HG03095 (cell line): Measurements from ENCODE around the gene SLC9A9.

Source experiments
- ATAC-seq: cut with Tn5 transposase; IDR thresholded peaks from one replicate; pipeline ENCODE4 v1.9.1; 2021; ENCODE audit warnings: moderate library complexity; ENCODE audit not compliant: unreplicated experiment

SLC9A9 gene

DNA sequence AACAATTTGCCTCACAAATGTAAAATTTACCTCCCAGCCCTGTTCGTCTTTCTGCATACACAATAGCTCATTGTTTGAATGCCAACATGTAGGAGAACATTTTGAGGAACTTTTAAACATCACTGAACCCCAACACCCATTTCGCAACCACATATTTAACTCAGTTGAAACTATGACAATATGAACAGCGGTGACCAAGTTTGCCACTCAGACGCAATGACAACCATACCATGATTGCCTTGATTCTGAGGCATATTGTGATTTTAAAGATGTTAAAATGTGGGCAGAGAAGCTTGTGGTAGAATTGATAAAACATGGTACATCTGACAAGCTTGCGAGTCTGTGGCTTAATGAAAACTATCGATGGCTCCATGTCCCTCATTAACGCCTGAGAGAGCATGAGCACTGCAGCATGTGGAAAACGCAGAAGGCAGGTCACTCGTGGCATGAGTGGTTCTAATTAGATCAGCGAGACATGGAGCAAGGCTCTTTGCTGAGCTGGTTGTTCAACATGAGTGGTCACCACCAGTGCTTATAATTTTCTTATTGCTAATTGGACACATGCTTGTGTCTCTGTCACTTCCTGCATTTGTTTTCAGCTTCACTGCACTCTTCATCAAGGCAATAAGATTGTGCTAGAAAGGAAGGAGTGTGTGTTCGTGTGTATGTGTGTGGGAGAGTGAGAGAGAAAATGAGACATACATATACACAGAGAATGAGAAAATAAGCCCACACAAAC is 611.9 kb downstream of the SLC9A9 start:
- no peak for ATAC-seq

DNA sequence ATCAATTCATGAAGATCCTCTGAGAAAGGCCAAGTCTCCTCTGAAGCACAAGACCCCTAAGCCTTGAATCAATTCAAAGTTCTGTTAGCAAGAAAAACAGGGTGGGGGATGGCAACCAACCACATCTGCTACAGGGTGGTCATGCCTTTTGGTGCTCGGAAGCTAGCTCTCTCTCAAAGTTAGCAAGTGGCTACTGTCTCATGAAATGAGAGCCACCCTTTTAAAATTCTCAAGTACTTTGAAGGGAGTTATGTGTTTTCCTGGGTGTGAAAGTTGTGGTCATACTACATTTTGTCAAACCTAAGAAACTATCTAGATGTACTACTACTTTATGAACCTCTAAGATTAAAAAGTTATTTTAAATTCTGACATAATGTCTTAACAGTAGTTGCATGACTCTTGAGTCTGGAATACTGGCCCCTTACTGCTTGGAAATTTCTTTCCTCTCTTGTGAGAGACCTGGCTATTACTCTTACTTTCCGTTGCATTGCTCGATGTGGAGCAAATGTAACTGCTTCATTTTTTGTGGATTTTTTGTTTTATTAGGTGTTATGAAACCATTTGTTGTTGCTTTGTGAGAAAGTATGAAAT is 612.6 kb downstream of the SLC9A9 start:
- ATAC-seq, result no peak

DNA sequence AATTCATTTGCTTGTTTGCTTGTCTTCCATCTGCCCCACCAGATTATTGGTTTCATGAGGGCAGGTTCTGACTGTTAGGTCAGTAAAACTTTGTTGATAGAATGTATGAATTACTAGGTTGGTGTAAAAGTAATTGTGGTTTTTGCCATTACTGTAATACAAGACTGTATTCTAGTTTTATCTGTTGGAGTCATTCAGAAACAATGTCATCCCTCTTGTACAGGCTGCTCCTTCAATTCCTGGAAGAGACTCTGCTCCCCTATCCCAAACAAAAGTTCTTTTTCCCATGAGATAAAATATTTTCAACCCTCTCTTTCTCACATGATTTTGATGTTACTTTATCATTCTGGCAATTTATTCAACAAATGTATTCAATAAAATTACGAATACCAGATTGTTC is 613.7 kb downstream of the SLC9A9 start:
- no peak for ATAC-seq

DNA sequence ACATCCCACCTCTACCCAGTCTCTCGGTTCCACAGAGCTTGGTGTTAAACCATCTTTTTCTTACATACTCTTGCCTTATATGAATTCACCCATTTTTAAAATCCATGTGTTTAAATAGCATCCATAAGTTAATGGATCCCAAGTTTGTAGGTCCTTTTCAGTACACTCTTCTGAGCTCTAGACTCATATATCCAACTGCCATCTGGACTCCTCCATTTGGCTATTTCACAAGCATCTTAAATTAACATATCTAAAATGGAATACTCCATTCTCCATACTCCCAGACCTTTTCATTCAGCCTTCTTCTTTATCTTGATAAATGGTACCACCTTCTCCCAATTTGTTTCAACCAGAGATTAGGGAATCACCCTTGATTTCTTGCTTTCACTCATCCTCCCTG is 615.3 kb downstream of the SLC9A9 start:
- ATAC-seq, result no peak

DNA sequence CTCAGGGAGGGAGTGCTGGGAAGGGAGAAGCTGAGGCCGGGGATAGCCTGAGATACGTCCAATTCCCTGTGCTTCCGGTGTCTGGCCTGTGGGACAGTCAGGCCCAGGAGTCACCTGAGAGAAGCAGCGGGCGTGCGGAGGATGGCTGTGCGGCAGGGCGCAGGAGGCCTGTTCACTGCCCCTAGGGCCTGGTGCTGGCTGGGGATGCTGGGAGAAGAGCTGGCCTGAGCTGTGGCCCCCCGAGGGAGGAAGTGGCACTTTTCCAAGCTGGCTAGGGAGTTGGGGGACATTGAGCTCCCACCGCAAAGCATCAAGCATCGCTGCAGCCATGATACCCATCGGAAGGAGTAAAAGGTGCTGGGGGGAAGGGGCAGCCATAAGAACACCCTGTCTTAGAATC is 619.9 kb downstream of the SLC9A9 start:
- no peak for ATAC-seq

DNA sequence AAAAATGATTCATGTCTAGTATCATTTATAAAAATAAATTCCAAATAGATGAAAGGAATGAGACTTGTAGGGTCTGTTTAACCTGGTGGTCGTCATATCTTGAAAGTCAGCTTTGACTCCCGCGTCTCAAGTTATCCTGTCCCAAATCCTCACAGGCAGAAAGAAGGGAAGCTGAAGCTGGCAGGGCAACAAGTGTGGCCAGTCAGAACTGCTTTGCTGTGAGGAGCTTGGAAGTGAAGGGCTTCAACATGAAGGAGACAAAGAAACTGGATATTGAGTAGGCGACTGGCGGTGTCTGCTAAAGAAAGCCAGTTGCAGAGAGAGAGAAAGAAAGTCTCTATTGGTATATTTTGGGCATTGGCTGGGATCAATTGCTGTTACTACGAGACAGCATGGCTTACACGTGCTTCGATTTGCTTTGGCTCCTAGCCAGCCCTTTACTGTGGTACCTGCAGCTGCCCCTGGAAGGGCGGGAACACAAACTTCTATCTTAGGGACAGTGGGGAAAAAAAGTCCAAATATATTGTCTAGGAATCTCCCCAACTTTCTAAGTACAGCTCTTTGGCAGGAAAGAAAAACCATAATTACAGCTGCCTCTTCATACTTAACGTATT is 621.5 kb downstream of the SLC9A9 start:
- no peak for ATAC-seq

DNA sequence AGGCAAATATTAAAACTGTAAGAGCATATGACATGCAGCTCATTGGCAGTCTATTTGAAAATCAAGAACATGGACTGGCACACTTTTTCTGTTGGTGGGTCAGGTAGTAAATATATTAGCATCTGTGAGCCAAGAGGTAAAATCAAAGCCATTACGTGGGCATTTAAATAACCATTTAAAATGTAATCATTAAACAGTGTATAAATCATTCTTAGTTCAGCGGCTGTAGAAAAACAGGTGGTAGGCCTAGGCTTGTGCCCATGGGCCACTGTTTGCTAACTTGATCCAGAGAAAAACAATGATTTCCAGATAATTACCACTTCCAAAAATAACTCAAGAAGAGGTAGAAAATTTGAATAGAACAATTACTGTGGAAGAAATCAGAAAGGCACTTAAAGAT is 623.6 kb downstream of the SLC9A9 start:
- no peak for ATAC-seq

DNA sequence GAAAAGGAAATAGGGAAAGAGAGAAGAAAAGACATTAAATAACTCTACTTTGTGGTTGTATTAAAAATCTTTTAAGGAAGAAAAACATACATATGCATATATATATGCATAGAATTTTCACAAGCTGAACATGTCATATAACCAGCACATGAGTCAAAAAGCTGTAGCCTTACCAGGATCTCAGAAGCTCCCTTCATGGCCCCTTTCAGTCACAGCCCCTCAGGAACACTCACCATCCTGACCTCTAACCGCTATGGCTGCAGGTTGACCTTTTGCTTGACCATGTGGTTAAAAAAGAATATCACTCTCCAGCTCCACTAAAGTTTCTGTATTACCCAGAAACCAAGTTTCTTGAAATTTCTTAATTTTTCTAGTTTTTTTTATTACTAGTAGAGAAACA is 625.3 kb downstream of the SLC9A9 start:
- no peak for ATAC-seq

DNA sequence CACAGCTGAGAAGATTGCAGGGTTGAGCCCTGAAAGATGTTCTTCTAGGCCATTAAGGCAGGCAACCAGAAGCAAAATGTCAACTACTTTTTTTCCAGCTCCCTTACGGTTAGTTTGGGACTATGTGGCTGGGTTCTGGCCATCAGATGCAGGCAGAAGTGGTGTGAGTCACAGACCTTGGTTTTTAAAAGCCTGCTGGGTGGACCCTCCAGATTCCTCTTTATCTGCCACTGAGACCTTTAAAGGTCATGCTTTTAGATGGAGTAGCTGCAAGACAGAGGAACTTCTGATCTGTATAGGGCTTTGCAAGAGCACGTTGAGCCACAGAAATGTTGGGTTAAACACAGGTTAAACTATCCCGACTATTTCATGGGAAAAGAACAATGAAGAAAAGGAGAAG is 625.8 kb downstream of the SLC9A9 start:
- ATAC-seq, result no peak

DNA sequence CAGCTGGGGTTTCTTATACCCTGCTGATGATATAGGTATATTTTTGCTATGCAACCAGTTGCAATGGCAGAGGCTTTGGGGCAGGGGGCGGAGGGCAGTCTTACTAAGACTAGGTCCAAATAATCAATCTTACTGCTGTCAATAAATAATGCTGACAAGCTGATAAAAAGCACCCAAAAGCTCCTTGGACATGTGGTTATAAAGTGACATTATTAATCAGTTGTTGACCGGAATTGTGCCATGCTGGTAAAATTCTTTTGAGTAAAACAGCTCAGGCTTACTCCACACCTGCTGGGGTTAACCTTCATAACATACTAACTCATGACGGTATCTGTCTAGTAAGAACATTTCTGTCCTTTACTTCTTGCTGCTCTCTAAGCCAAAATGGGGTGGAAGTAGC is 626.8 kb downstream of the SLC9A9 start:
- ATAC-seq, result no peak

DNA sequence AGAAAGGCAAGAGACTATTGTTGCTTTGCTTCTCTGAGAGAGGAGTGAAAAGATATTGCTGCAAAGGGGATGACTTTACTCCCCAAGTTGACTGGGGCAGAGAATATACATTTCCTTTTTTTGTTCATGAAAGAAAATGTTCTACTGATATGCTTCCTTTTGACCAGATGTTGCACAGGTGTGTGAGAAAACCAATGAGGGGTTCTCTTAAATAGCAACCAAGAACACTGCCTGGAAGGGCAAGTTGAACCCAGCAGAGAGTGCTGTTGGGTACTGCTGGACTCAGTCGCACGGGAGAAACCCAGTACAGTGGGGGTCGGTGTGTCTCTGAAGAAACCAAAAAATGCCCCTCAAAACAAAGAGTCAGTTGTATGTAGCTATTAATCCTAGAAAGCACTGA is 627.5 kb downstream of the SLC9A9 start:
- ATAC-seq, result no peak

DNA sequence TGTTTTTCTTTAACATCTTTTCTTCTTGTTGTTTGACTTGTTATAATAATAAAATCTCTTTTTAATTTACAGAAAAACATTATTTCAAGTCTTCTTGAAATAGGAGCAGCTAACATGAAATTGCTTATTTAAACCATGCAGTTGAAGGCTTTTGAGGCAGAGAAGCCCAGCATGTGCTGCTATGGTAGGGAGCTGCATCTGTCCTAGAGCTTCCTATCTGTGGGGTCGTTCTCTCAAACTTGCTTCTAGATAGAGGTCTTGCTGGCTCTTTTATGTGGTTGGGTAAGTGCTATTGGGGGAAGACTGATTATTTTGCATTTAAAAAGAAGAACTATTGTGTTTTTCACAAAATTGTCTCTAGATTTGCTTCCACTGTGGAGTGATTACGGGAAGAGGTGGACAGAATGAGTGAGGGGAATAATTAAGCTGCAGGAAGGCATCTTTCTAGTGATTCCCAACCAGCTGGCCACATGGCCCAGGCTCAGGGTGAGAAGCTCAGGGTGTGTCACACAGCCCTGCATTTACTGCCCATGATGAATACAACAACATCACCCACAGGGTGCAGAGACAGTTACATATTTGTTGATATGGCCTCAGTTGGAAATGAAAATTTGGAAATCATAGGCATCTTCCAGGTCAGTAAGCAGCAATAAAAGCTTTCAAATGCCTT is 630.0 kb downstream of the SLC9A9 start:
- no peak for ATAC-seq

DNA sequence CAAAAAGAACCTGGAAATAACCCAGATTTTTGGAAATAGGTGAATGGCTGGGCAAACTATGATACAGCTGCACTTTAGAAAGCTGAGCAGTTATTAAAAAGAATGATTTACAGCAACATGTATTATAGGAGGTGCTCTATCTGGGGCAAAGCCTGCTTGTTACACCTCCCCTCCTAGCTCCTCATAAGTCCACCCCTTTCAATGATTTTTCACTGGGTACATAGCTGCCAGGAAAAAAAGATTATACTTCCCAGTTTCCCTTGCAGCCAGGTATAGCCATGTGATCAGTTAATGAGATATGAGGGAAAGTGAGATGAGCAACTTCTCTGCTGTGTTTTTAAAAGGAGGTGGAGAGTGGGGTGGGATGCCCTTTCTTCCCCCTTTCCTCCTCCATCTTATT is 631.0 kb downstream of the SLC9A9 start:
- no peak for ATAC-seq

DNA sequence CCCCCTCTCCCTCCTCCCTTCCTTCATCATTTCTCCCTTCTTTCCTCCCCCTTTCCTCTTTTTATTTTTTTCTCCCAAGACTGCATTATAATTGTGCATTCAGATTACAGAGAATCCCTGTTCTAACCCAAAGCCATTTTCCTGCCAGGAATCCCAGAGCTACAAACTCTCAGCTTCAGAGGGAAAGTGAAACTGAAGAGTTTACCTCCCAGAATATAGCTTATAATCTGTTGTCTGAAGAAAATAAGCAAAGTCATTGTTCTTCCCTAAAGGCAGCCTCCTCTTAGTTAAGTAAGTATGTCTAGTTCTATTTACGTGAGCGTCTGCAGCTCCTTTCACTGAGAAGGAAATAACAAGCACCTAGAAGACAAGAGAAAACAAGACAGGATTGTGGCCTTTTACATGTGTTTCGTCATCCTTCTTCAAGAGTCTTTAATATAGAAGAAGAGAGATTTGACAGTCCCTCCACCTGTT is 631.5 kb downstream of the SLC9A9 start:
- no peak for ATAC-seq
